HCT116 (cell line): ENCODE data around the gene RPL13. TPM values are rescaled to one million over a fixed set of nuclear protein-coding genes. Genes with fewer than 3 reads are reported as not detected.

ENCODE experiments used
- ATAC-seq: fragments of 200-7000 bp; cut with Tn5 transposase; 2 replicates; pipeline ENCODE4 v1.9.1; 2020; ENCODE audit warnings: mild to moderate bottlenecking, moderate library complexity
- BruUV-seq: library from RNA; stranded (reverse); fragments of 400-500 nt; replicated peaks from 2 replicates; lab custom pipeline; 2021; lab: Mats Ljungman, UMichigan
- CTCF ChIA-PET: fragments of 300-600 bp; sonication (Branson Sonifier 250); formaldehyde crosslinking; loops from one replicate; lab custom pipeline; 2021; ENCODE audit warnings: antibody characterized with exemption; lab: Charles Lee
- POLR2A ChIA-PET: fragments of 300-600, 350-600 bp; sonication (Branson Sonifier 250); formaldehyde crosslinking; loops from one replicate; lab custom pipeline; 2021; ENCODE audit warnings: antibody characterized with exemption; lab: Charles Lee
- RAD21 ChIA-PET, 2 experiments: fragments of 300-600 bp; sonication (Branson Sonifier 250); formaldehyde crosslinking; loops; one replicate each; lab custom pipeline; 2023; ENCODE audit warnings: low total read pairs in 2 of 2; ENCODE audit not compliant: uncharacterized antibody in 2 of 2, unreplicated experiment in 2 of 2, low non-redundant PET in 1 of 2; lab: Charles Lee
- DNase-seq: peaks from one replicate; pipeline ENCODE4 v3.0.0-alpha.2; 2010; ENCODE audit warnings: low read depth, low spot score
- H2AFZ ChIP-seq: fragments of 200-600 bp; shearing (Covaris generic), sonication (generic); 2 replicates; pipeline ENCODE4 v1.6.1; 2017; ENCODE audit warnings: low read depth, mixed run types, mixed read lengths, antibody characterized with exemption, low read length; ENCODE audit not compliant: poor library complexity, severe bottlenecking
- H3K27ac ChIP-seq: 2 replicates; pipeline ENCODE4 v1.5.1; 2012; ENCODE audit warnings: low read depth, low read length
- H3K27me3 ChIP-seq: fragments of 200-600 bp; sonication (generic); 2 replicates; pipeline ENCODE4 v1.6.1; 2016; ENCODE audit warnings: mixed run types, low read length, mixed read lengths; ENCODE audit not compliant: insufficient read depth
- H3K36me3 ChIP-seq, 2 experiments: fragments of 200-500 bp in 1 of 2; fragments of 200-600 bp in 1 of 2; sonication (Bioruptor generic) in 1 of 2; sonication (generic) in 1 of 2; 2 replicates each; pipeline versions ENCODE4 v1.5.1 to v1.6.1; 2014 to 2016; ENCODE audit warnings: low read length in 2 of 2, inconsistent platforms in 1 of 2, mixed read lengths in 1 of 2, mixed run types in 1 of 2; ENCODE audit not compliant: insufficient read depth in 2 of 2, control insufficient read depth in 1 of 2
- H3K4me1 ChIP-seq, 2 experiments: fragments of 200-600 bp in 1 of 2; sonication (generic) in 1 of 2; 2 replicates each; pipeline versions ENCODE4 v1.5.1 to v1.6.1; 2012 to 2017; ENCODE audit warnings: low read length in 2 of 2, inconsistent platforms in 1 of 2, mild to moderate bottlenecking in 1 of 2, mixed read lengths in 1 of 2, mixed run types in 1 of 2, moderate library complexity in 1 of 2; ENCODE audit not compliant: insufficient read depth in 2 of 2, control insufficient read depth in 1 of 2
- H3K4me2 ChIP-seq: fragments of 200-600 bp; sonication (generic); 2 replicates; pipeline ENCODE4 v1.6.1; 2017; ENCODE audit warnings: mixed run types, low read length, mixed read lengths
- H3K4me3 ChIP-seq, 2 experiments: fragments of 200-600 bp in 1 of 2; sonication (generic) in 1 of 2; replicated peaks in 1 of 2; 2 replicates each; pipeline ENCODE4 v1.5.1; 2011 to 2016; ENCODE audit warnings: low read length in 2 of 2, control low read depth in 1 of 2, low read depth in 1 of 2, mild to moderate bottlenecking in 1 of 2, mixed read lengths in 1 of 2, mixed run types in 1 of 2
- H3K79me2 ChIP-seq: fragments of 200-600 bp; sonication (generic); 2 replicates; pipeline ENCODE4 v1.6.1; 2017; ENCODE audit warnings: mild to moderate bottlenecking, mixed run types, low read length, moderate library complexity, mixed read lengths; ENCODE audit not compliant: insufficient read depth
- H3K9ac ChIP-seq: fragments of 200-600 bp; sonication (generic); 2 replicates; pipeline ENCODE4 v1.6.1; 2016; ENCODE audit warnings: low read length, mixed read lengths
- H3K9me2 ChIP-seq: fragments of 200-600 bp; sonication (generic), shearing (Covaris generic); 2 replicates; pipeline ENCODE4 v1.6.1; 2017; ENCODE audit warnings: mixed run types, mild to moderate bottlenecking, moderate library complexity; ENCODE audit not compliant: insufficient read depth
- H3K9me3 ChIP-seq, 2 experiments: fragments of 200-500 bp in 1 of 2; fragments of 200-600 bp in 1 of 2; sonication (Bioruptor generic) in 1 of 2; sonication (generic) in 1 of 2; 2 replicates each; pipeline ENCODE4 v1.6.1; 2014 to 2017; ENCODE audit warnings: low read length in 2 of 2, mixed read lengths in 2 of 2, inconsistent platforms in 1 of 2, low read depth in 1 of 2, mild to moderate bottlenecking in 1 of 2, mixed run types in 1 of 2, moderate library complexity in 1 of 2; ENCODE audit not compliant: control insufficient read depth in 1 of 2, insufficient read depth in 1 of 2
- H4K20me1 ChIP-seq: fragments of 200-600 bp; sonication (generic), shearing (Covaris generic); 2 replicates; pipeline ENCODE4 v1.6.1; 2017; ENCODE audit warnings: mixed run types, mild to moderate bottlenecking, moderate library complexity; ENCODE audit not compliant: insufficient read depth
- CBX3 ChIP-seq: IDR thresholded peaks from 2 replicates; pipeline ENCODE4 v1.6.1; 2012; ENCODE audit warnings: low read depth
- EGR1 ChIP-seq: IDR thresholded peaks from 2 replicates; pipeline ENCODE4 v1.6.1; 2012; ENCODE audit warnings: low read depth
- ELF1 ChIP-seq: IDR thresholded peaks from 2 replicates; pipeline ENCODE4 v1.6.1; 2012; ENCODE audit warnings: low read depth, borderline replicate concordance
- JUND ChIP-seq: IDR thresholded peaks from 2 replicates; pipeline ENCODE4 v1.6.1; 2012
- POLR2A ChIP-seq: IDR thresholded peaks from 2 replicates; pipeline ENCODE4 v1.7.0; 2011; ENCODE audit warnings: borderline replicate concordance; ENCODE audit not compliant: insufficient read depth, insufficient read length; ENCODE audit errors: extremely low read depth
- TCF7L2 ChIP-seq: IDR thresholded peaks from 2 replicates; pipeline ENCODE4 v1.7.0; 2011; ENCODE audit warnings: borderline replicate concordance, inconsistent platforms; ENCODE audit not compliant: insufficient read depth, insufficient read length; ENCODE audit errors: extremely low read depth
- ZFX ChIP-seq: fragments of 450-650 bp; IDR thresholded peaks from 2 replicates; pipeline ENCODE4 v1.6.1; 2017
- intact Hi-C: fragments of 100-400 bp; cut with micrococcal nuclease; formaldehyde crosslinking; loops from 2 replicates; pipeline ENCODE4 v1.10.0; 2022
- total RNA-seq: library from RNA; stranded (reverse); gene quantifications from one replicate; pipeline ENCODE4 v1.2.1, GENCODE V29; 2021; ENCODE audit not compliant: unreplicated experiment
- TF ChIP-seq, protein P1 (sequence below): IDR thresholded peaks from 2 replicates; pipeline ENCODE4 v1.6.1; 2012; ENCODE audit warnings: low read depth
- TF ChIP-seq, protein P2 (sequence below): IDR thresholded peaks from 2 replicates; pipeline ENCODE4 v1.6.1; 2012

RPL13 gene
- total RNA-seq, 1 experiment from 2014 or later: 4,404 TPM

DNA sequence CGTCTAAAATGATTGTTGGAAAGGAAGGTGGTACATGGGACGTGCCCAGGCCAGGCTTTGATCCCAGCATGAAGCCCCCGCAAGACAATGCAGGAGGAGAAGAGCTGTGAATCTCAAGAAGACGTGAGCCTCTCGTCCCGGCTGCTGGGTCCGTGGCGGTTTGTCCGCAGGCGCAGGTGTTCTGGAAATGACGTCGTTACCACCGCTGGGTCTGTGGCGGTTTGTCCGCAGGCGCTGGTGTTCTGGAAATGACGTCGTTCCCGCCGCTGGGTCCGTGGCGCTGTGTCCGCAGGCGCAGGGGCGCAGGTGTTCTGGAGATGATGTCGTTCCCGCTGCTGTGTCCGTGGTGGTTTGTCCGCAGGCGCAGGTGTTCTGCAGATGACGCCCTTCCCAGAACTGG is 38.2 kb upstream of the RPL13 start:
- ChIA-PET POLR2A (no interaction called here), CTCF (no interaction called here), RAD21 (no interaction called here)
- Histone ChIP-seq H3K27me3 (no peaks in the 10 kb centered on the region), H3K4me3 (no peak overlapping the region), H3K9me2 (no peaks in the 10 kb centered on the region), H3K4me2 (no peak overlapping the region), H3K4me1 (no peaks in the 10 kb centered on the region), H4K20me1 (peaks cover 4% of the 10 kb centered on the region; the same call in 1 of the 2 replicates), H3K36me3 (peaks cover 69 to 80% of the 10 kb centered on the region in 2 experiments), H2AFZ (no peak overlapping the region), H3K79me2 (peaks cover 72% of the 10 kb centered on the region), H3K27ac (no peak overlapping the region), H3K9ac (no peak overlapping the region), H3K9me3 (no peaks in the 10 kb centered on the region)
- no TSS peak for BruUV-seq
- TF ChIP-seq, protein P1, sequence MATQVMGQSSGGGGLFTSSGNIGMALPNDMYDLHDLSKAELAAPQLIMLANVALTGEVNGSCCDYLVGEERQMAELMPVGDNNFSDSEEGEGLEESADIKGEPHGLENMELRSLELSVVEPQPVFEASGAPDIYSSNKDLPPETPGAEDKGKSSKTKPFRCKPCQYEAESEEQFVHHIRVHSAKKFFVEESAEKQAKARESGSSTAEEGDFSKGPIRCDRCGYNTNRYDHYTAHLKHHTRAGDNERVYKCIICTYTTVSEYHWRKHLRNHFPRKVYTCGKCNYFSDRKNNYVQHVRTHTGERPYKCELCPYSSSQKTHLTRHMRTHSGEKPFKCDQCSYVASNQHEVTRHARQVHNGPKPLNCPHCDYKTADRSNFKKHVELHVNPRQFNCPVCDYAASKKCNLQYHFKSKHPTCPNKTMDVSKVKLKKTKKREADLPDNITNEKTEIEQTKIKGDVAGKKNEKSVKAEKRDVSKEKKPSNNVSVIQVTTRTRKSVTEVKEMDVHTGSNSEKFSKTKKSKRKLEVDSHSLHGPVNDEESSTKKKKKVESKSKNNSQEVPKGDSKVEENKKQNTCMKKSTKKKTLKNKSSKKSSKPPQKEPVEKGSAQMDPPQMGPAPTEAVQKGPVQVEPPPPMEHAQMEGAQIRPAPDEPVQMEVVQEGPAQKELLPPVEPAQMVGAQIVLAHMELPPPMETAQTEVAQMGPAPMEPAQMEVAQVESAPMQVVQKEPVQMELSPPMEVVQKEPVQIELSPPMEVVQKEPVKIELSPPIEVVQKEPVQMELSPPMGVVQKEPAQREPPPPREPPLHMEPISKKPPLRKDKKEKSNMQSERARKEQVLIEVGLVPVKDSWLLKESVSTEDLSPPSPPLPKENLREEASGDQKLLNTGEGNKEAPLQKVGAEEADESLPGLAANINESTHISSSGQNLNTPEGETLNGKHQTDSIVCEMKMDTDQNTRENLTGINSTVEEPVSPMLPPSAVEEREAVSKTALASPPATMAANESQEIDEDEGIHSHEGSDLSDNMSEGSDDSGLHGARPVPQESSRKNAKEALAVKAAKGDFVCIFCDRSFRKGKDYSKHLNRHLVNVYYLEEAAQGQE: no peak
- TF ChIP-seq, protein P2, sequence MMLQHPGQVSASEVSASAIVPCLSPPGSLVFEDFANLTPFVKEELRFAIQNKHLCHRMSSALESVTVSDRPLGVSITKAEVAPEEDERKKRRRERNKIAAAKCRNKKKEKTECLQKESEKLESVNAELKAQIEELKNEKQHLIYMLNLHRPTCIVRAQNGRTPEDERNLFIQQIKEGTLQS: no peak
- TF ChIP-seq EGR1: no peak
- no peak for TF ChIP-seq TCF7L2
- no peak for TF ChIP-seq JUND
- DNase-seq (no peak), ATAC-seq (no peak)
- intact Hi-C loops: no loop called here

DNA sequence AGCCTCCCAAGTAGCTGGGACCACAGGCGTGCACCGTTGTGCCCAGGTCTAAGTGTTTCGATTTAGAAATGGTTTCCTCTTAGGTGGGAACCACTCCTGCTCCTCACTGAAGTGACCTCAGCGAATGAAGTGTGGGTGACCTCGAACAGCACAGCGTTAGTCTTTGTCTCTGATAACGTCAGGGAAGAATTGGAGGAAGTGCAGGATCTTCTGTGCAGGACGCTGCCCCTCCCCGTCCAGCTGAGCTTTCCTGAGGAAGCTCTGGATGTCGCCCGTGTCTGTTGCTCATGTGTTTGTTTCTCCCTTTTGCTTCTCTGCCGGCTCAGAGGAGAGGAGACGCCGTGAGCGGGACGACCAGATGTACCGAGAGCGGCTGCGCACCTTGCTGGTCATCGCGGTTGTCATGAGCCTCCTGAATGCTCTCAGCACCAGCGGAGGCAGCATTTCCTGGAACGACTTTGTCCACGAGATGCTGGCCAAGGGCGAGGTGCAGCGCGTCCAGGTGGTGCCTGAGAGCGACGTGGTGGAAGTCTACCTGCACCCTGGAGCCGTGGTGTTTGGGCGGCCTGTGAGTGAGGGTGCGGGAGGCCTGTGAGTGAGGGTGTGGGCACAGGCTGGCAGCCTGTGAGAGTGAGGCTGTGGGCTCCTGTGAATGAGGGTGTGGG is 36.7 kb upstream of the RPL13 start:
- H3K9me2 ChIP-seq: no peaks in the 10 kb centered on the region
- no peaks in the 10 kb centered on the region for H3K27me3 ChIP-seq
- no peak for ATAC-seq
- no TSS peak for BruUV-seq
- no peaks in the 10 kb centered on the region for H3K9me3 ChIP-seq
- H3K9ac ChIP-seq: no peak overlapping the region
- no peak overlapping the region for H3K27ac ChIP-seq
- H4K20me1 ChIP-seq: peaks cover 4% of the 10 kb centered on the region; the same call in 1 of the 2 replicates
- no peak overlapping the region for H3K4me2 ChIP-seq
- intact Hi-C loops: no loop called here
- RAD21 ChIA-PET: no interaction called here
- H2AFZ ChIP-seq: no peak overlapping the region
- H3K4me3 ChIP-seq: no peak overlapping the region
- H3K79me2 ChIP-seq: peaks cover 62% of the 10 kb centered on the region
- TF ChIP-seq CBX3: no peak
- TF ChIP-seq ZFX: no peak
- no peak for TF ChIP-seq POLR2A
- TF ChIP-seq ELF1: no peak
- TF ChIP-seq, protein P1: no peak
- peaks cover 58 to 72% of the 10 kb centered on the region in 2 experiments for H3K36me3 ChIP-seq
- CTCF ChIA-PET: no interaction called here
- DNase-seq: no peak
- H3K4me1 ChIP-seq: no peaks in the 10 kb centered on the region
- POLR2A ChIA-PET: no interaction called here
